ENCODE data around the gene BMS1. TPM values are rescaled to one million over a fixed set of nuclear protein-coding genes. Genes with fewer than 3 reads are reported as not detected.
A peak's percentile ranks its signal among the peaks of the same experiment; 100 is the strongest.
"Not testable (repeated sequence)": the region's sequence is repeated elsewhere in the genome, so short reads cannot be mapped to it uniquely, and the experiment has no call there.

BMS1 gene, protein sequence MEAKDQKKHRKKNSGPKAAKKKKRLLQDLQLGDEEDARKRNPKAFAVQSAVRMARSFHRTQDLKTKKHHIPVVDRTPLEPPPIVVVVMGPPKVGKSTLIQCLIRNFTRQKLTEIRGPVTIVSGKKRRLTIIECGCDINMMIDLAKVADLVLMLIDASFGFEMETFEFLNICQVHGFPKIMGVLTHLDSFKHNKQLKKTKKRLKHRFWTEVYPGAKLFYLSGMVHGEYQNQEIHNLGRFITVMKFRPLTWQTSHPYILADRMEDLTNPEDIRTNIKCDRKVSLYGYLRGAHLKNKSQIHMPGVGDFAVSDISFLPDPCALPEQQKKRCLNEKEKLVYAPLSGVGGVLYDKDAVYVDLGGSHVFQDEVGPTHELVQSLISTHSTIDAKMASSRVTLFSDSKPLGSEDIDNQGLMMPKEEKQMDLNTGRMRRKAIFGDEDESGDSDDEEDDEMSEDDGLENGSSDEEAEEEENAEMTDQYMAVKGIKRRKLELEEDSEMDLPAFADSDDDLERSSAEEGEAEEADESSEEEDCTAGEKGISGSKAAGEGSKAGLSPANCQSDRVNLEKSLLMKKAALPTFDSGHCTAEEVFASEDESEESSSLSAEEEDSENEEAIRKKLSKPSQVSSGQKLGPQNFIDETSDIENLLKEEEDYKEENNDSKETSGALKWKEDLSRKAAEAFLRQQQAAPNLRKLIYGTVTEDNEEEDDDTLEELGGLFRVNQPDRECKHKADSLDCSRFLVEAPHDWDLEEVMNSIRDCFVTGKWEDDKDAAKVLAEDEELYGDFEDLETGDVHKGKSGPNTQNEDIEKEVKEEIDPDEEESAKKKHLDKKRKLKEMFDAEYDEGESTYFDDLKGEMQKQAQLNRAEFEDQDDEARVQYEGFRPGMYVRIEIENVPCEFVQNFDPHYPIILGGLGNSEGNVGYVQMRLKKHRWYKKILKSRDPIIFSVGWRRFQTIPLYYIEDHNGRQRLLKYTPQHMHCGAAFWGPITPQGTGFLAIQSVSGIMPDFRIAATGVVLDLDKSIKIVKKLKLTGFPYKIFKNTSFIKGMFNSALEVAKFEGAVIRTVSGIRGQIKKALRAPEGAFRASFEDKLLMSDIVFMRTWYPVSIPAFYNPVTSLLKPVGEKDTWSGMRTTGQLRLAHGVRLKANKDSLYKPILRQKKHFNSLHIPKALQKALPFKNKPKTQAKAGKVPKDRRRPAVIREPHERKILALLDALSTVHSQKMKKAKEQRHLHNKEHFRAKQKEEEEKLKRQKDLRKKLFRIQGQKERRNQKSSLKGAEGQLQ
- total RNA-seq (1 to 10 TPM; 4.1 to 7.7 (median 6.9) TPM), polyA plus RNA-seq (1 to 10 TPM; 5.1 to 9.3 TPM)

DNA sequence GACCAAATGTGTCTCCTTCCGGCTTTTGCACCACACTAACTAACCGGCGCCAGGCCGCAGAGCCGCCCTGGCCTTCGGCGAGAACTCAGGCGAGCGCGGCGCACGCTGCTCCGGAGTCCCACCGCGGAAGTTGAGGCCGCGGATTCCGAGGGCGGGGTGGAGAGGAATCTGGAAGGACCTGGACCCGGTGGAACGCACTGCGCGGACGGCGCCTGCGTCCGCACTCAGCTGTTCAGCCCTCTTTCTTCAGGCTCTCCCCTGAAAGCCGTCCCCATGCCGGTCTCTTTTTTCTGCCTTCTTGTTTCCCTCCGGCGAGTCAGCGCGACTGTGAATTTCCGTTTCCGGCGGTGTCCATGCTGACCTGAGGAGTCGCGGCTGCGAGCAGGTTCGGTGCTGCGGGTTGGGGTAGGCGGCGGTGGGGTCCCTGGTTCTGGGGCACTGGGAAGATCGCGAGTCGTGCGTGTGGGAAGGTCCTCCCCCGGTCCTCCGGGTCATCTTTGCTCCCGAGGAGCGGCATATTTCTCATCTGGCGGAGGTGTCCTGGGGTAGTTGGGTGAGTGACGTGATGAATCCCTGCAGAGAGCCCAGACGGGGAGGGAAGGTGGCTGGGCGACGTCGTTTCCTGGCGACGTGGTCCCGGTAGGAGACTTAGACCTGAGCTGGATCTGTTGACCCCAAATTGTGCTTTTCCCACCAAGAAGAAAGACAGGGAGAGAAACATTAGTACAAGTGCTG lies at the start of gene BMS1:
BMS1 (plus strand) TSS at position 350 of the 735 bp plus-strand sequence. CDS start 1,600 bp downstream, outside the sequence.
- Histone ChIP-seq H3K4me1 (peaks cover 0 to 8% (median 8%) of the 10 kb centered on the region in 3 donors), H3K27me3 (no peaks in the 10 kb centered on the region), H3K36me3 (peaks cover 5 to 20% (median 16%) of the 10 kb centered on the region in 3 donors), H3K9me3 (no peaks in the 10 kb centered on the region), H3K4me3 (peak within 1 kb of the TSS; percentile 54 to 65 (median 58)), H3K27ac (peak within 1 kb of the TSS; percentile 75 to 95 (median 89))
- peak; percentile 82 to 94 (median 89) for DNase-seq
- peak; percentile 95 to 98 (median 96) for ATAC-seq
- FAIRE-seq: no peak
- 0 to 1% methylated on average over 60 of the region's 60 CpGs for WGBS, 2 donors
- intact Hi-C loops (cut with DNase I): no loop called here
- TF ChIP-seq, protein P1, sequence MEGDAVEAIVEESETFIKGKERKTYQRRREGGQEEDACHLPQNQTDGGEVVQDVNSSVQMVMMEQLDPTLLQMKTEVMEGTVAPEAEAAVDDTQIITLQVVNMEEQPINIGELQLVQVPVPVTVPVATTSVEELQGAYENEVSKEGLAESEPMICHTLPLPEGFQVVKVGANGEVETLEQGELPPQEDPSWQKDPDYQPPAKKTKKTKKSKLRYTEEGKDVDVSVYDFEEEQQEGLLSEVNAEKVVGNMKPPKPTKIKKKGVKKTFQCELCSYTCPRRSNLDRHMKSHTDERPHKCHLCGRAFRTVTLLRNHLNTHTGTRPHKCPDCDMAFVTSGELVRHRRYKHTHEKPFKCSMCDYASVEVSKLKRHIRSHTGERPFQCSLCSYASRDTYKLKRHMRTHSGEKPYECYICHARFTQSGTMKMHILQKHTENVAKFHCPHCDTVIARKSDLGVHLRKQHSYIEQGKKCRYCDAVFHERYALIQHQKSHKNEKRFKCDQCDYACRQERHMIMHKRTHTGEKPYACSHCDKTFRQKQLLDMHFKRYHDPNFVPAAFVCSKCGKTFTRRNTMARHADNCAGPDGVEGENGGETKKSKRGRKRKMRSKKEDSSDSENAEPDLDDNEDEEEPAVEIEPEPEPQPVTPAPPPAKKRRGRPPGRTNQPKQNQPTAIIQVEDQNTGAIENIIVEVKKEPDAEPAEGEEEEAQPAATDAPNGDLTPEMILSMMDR (IDR thresholded peaks at IDR 0.05): no peak

DNA sequence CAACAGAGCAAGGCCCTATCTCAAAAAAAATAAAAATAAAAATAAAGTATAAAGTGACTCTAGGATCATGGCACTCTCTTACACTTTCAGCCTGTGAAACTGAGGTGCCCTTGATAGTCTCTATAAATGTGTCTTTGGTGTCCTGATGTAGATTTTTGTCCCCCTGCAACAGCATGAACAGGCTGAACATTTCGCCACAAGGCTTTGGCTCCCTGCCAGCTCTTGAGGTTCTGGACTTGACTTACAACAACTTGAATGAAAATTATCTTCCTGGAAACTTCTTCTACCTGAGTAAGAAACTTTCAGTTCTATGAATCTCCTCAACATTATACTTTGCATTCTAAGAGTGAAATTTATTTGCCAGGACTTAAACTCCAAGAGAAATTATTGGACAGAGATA lies 48.1 kb upstream of the BMS1 start:
- ATAC-seq: no peak
- H3K9me3 ChIP-seq: no peaks in the 10 kb centered on the region
- intact Hi-C loops (cut with DNase I): no loop called here
- no peaks in the 10 kb centered on the region for H3K36me3 ChIP-seq
- TF ChIP-seq, protein P1 (IDR thresholded peaks at IDR 0.05): no peak
- WGBS, 2 donors: 19 to 29% methylated on average over 1 of the region's 1 CpG
- no peaks in the 10 kb centered on the region for H3K27me3 ChIP-seq
- no peak overlapping the region for H3K4me3 ChIP-seq
- no peaks in the 10 kb centered on the region for H3K4me1 ChIP-seq
- peak in 2 of 6 donors; percentile 50 to 66 for DNase-seq
- no peak for FAIRE-seq
- no peak overlapping the region for H3K27ac ChIP-seq

DNA sequence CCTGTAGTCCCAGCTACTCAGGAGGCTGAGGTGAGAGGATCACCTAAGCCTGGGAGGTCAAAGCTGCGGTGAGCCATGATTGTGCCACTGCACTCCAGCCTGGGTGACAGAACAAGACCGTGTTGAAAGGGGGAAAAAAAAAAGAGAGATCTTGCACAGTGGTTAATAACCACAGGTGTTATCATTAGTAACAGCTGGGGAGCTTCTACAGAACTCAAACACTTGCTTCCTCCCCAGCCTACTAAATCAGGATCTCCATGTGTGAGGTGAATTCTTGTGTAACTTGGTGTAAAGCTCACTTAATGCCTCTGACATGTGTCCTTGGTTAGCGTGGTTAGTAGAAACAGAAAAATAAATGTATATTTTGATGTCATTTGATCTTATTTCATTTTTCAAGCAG lies 43.9 kb upstream of the BMS1 start:
- ATAC-seq (no peak), FAIRE-seq (no peak), DNase-seq (no peak)
- no peaks in the 10 kb centered on the region for H3K4me1 ChIP-seq
- no peak overlapping the region for H3K4me3 ChIP-seq
- H3K27me3 ChIP-seq: no peaks in the 10 kb centered on the region
- H3K27ac ChIP-seq: no peak overlapping the region
- H3K36me3 ChIP-seq: no peaks in the 10 kb centered on the region
- intact Hi-C loops (cut with DNase I): no loop called here
- TF ChIP-seq, protein P1 (IDR thresholded peaks at IDR 0.05): no peak
- no peaks in the 10 kb centered on the region for H3K9me3 ChIP-seq
- 48 to 55% methylated on average over 3 of the region's 3 CpGs for WGBS, 2 donors

DNA sequence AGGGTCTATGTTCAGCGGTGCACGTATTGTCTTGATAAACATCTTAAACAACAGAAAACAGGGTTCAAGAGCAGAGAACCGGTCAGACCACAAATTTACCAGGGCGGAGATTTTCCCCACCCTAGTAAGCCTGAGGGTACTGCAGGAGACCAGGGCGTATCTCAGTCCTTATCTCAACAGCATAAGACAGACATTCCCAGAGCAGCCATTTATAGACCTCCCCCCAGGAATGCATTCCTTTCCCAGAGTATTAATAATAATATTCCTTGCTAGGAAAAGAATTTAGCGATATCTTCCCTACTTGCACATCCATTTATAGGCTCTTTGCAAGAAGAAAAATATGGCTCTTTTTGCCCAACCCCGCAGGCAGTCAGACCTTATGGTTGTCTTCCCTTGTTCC lies 41.1 kb upstream of the BMS1 start:
- H3K4me1 ChIP-seq; H3K4me3 ChIP-seq; H3K27ac ChIP-seq; H3K36me3 ChIP-seq; FAIRE-seq; H3K27me3 ChIP-seq; H3K9me3 ChIP-seq; DNase-seq; intact Hi-C loops (cut with DNase I); ATAC-seq: not testable (repeated sequence)
- WGBS, 2 donors: 87 to 89% methylated on average over 7 of the region's 7 CpGs

Measured in pancreas (tissue), 10 donors.